CD4-positive, alpha-beta T cell (primary cell): ENCODE data around the gene SEPTIN7. TPM values are rescaled to one million over a fixed set of nuclear protein-coding genes. Genes with fewer than 3 reads are reported as not detected.

Source experiments
- ATAC-seq: fragments of 200-7000 bp; cut with Tn5 transposase; one replicate; pipeline ENCODE4 v1.10.0; 2022; ENCODE audit warnings: mild to moderate bottlenecking; ENCODE audit not compliant: poor library complexity
- CTCF ChIA-PET: fragments of 350-600 bp; sonication (Branson Sonifier 250); formaldehyde crosslinking; loops from one replicate; lab custom pipeline; 2021; ENCODE audit warnings: antibody characterized with exemption, inconsistent platforms; lab: Charles Lee
- POLR2A ChIA-PET: fragments of 350-600 bp; sonication (Branson Sonifier 250); formaldehyde crosslinking; loops from one replicate; lab custom pipeline; 2021; ENCODE audit warnings: antibody characterized with exemption, inconsistent platforms; lab: Charles Lee
- DNase-seq, 14 experiments: peaks; one replicate each; pipeline ENCODE4 v3.0.0-alpha.2; 2013 to 2020; ENCODE audit warnings: mixed read lengths in 2 of 14
- H3K27ac ChIP-seq, 2 donors: one replicate each; pipeline versions ENCODE4 v1.5.1 to v1.7.0; 2013; ENCODE audit warnings: low read length in 2 of 2, low read depth in 1 of 2, mild to moderate bottlenecking in 1 of 2
- H3K27me3 ChIP-seq, 2 experiments: 1 replicate in 1 of 2; 2 replicates in 1 of 2; pipeline versions ENCODE4 v1.6.1 to v1.7.0; 2013; ENCODE audit warnings: low read length in 2 of 2, control low read depth in 1 of 2, mild to moderate bottlenecking in 1 of 2, moderate library complexity in 1 of 2; ENCODE audit not compliant: insufficient read depth in 2 of 2, control insufficient read depth in 1 of 2
- H3K36me3 ChIP-seq: one replicate; pipeline ENCODE4 v1.6.1; 2013; ENCODE audit warnings: low read length, control low read depth; ENCODE audit not compliant: insufficient read depth
- H3K4me1 ChIP-seq: one replicate; pipeline ENCODE4 v1.6.1; 2013; ENCODE audit warnings: low read length, control low read depth; ENCODE audit not compliant: insufficient read depth
- H3K4me3 ChIP-seq: one replicate; pipeline ENCODE4 v1.5.1; 2013; ENCODE audit warnings: mild to moderate bottlenecking, low read length, moderate library complexity
- H3K9me3 ChIP-seq, 2 experiments: 1 replicate in 1 of 2; 2 replicates in 1 of 2; pipeline versions ENCODE4 v1.6.1 to v1.7.0; 2013; ENCODE audit warnings: low read length in 2 of 2, mild to moderate bottlenecking in 2 of 2, control low read depth in 1 of 2, moderate library complexity in 1 of 2; ENCODE audit not compliant: control insufficient read depth in 1 of 2, insufficient read depth in 1 of 2
- H3K27ac Mint-ChIP-seq: one replicate; pipeline ENCODE4 v1.8.0; 2020; ENCODE audit warnings: mixed read lengths
- H3K27me3 Mint-ChIP-seq: one replicate; pipeline ENCODE4 v1.8.0; 2021; ENCODE audit warnings: mixed read lengths
- H3K36me3 Mint-ChIP-seq: one replicate; pipeline ENCODE4 v1.8.0; 2021; ENCODE audit warnings: low read depth, mixed read lengths
- H3K4me1 Mint-ChIP-seq: one replicate; pipeline ENCODE4 v1.8.0; 2021; ENCODE audit warnings: low read depth, mixed read lengths
- H3K4me3 Mint-ChIP-seq: one replicate; pipeline ENCODE4 v1.8.0; 2020; ENCODE audit warnings: mild to moderate bottlenecking, mixed read lengths
- H3K9me3 Mint-ChIP-seq: one replicate; pipeline ENCODE4 v1.8.0; 2020; ENCODE audit warnings: mixed read lengths
- intact Hi-C, 2 experiments: fragments of 100-400 bp; cut with DNase I in 1 of 2; cut with micrococcal nuclease in 1 of 2; formaldehyde crosslinking; loops; one replicate each; pipeline versions ENCODE4 v1.15.1 to v1.9.0; 2023 to 2025; cut with DNase I, micrococcal nuclease
- total RNA-seq, 174 experiments: library from RNA in 2 of 174; stranded (reverse) in 2 of 174; gene quantifications; one replicate each; pipeline ENCODE4 v1.2.3 and lab custom pipeline; 2021 to 2026
- TF ChIP-seq, protein P1 (sequence below): fragments of 200-600 bp; IDR thresholded peaks from one replicate; pipeline ENCODE4 v1.8.0; 2022; ENCODE audit warnings: antibody characterized with exemption, mild to moderate bottlenecking

SEPTIN7 gene
- total RNA-seq, 2 experiments from 2014 or later: 185 to 186 TPM

GRCh38 chr7:35780070-35780469, 20.8 kb upstream of the SEPTIN7 start:
- H3K9me3 Mint-ChIP-seq: peaks cover 6% of the 10 kb centered on the region
- intact Hi-C loops: no loop called here
- H3K27me3 Mint-ChIP-seq: no peaks in the 10 kb centered on the region

DNA sequence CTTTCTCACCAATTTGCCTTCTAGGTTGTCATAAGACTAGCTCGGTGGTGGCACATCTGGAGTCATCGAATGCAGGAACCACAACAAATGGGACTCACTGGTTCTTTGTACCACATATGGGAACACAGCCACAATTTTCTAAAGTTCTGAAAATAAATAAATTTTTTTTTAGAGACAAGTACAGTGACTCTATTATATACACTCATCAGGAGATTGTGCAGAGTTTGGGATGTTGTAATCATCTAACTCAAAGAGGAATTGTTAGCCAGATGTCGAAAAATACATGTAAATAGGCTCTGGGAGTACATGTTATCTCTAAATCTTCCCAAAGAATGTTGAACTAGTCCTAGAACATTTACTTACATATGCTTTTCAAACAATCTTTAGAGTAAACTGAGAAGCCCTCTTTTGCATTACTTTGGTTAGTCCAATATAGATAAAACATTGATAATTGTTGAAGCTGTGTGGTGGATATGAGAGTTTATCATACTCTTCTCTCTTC, 19.6 kb upstream of the SEPTIN7 start:
- H3K4me1 Mint-ChIP-seq: no peaks in the 10 kb centered on the region
- Histone ChIP-seq H3K36me3 (no peaks in the 10 kb centered on the region), H3K27me3 (no peaks in the 10 kb centered on the region), H3K4me1 (no peaks in the 10 kb centered on the region), H3K9me3 (no peaks in the 10 kb centered on the region), H3K27ac (no peak overlapping the region), H3K4me3 (no peak overlapping the region)
- TF ChIP-seq, protein P1, sequence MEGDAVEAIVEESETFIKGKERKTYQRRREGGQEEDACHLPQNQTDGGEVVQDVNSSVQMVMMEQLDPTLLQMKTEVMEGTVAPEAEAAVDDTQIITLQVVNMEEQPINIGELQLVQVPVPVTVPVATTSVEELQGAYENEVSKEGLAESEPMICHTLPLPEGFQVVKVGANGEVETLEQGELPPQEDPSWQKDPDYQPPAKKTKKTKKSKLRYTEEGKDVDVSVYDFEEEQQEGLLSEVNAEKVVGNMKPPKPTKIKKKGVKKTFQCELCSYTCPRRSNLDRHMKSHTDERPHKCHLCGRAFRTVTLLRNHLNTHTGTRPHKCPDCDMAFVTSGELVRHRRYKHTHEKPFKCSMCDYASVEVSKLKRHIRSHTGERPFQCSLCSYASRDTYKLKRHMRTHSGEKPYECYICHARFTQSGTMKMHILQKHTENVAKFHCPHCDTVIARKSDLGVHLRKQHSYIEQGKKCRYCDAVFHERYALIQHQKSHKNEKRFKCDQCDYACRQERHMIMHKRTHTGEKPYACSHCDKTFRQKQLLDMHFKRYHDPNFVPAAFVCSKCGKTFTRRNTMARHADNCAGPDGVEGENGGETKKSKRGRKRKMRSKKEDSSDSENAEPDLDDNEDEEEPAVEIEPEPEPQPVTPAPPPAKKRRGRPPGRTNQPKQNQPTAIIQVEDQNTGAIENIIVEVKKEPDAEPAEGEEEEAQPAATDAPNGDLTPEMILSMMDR: no peak
- ATAC-seq: no peak
- H3K27ac Mint-ChIP-seq: no peak overlapping the region
- ChIA-PET POLR2A (no interaction called here), CTCF (interaction anchor here (0.6 kb wide), 1 partner anchor 18 kb away, joined by 3 read pairs; no protein-coding TSS in a partner anchor)
- intact Hi-C loops: no loop called here
- no peak for DNase-seq
- H3K36me3 Mint-ChIP-seq: no peaks in the 10 kb centered on the region
- H3K9me3 Mint-ChIP-seq: peaks cover 6% of the 10 kb centered on the region
- no peak overlapping the region for H3K4me3 Mint-ChIP-seq
- H3K27me3 Mint-ChIP-seq: no peaks in the 10 kb centered on the region

More at GRCh38 chr7:35780070-35780469, 20.8 kb upstream of the SEPTIN7 start:
- no peak overlapping the region for H3K4me3 ChIP-seq
- H3K36me3 ChIP-seq: no peaks in the 10 kb centered on the region
- no peaks in the 10 kb centered on the region for H3K9me3 ChIP-seq
- H3K4me1 Mint-ChIP-seq: no peaks in the 10 kb centered on the region
- H3K27ac ChIP-seq: no peak overlapping the region
- no peaks in the 10 kb centered on the region for H3K4me1 ChIP-seq
- ChIA-PET CTCF (no interaction called here), POLR2A (interaction anchor here (0.7 kb wide), 1 partner anchor 103 kb away, joined by 3 read pairs; no protein-coding TSS in a partner anchor)
- H3K27me3 ChIP-seq: no peaks in the 10 kb centered on the region
- H3K27ac Mint-ChIP-seq: no peak overlapping the region
- ATAC-seq: no peak
- DNase-seq: no peak
- H3K36me3 Mint-ChIP-seq: no peaks in the 10 kb centered on the region
- no peak overlapping the region for H3K4me3 Mint-ChIP-seq
- TF ChIP-seq, protein P1: no peak

- TF ChIP-seq, protein P1: no peak
- ATAC-seq (no peak), DNase-seq (no peak)
- CTCF ChIA-PET: interaction anchor here (0.7 kb wide), 1 partner anchor 58 kb away, joined by 5 read pairs; no protein-coding TSS in a partner anchor
- intact Hi-C loops: no loop called here
- Histone ChIP-seq H3K27me3 (no peaks in the 10 kb centered on the region), H3K4me1 (no peaks in the 10 kb centered on the region), H3K36me3 (no peaks in the 10 kb centered on the region), H3K4me3 (no peak overlapping the region), H3K9me3 (no peaks in the 10 kb centered on the region), H3K27ac (no peak overlapping the region)
- H3K4me1 Mint-ChIP-seq: no peaks in the 10 kb centered on the region
- peaks cover 6% of the 10 kb centered on the region for H3K9me3 Mint-ChIP-seq
- no peak overlapping the region for H3K27ac Mint-ChIP-seq
- H3K4me3 Mint-ChIP-seq: no peak overlapping the region
- no peaks in the 10 kb centered on the region for H3K36me3 Mint-ChIP-seq
- no peaks in the 10 kb centered on the region for H3K27me3 Mint-ChIP-seq
- POLR2A ChIA-PET: no interaction called here
Observed at GRCh38 chr7:35781767-35782515, 18.9 kb upstream of the SEPTIN7 start.
